M059J (cell line): ENCODE results near the gene FNBP1. TPM values are rescaled to one million over a fixed set of nuclear protein-coding genes. Genes with fewer than 3 reads are reported as not detected.

ENCODE experiments used
- DNase-seq: peaks from one replicate; pipeline ENCODE4 v3.0.0-alpha.2; 2012; ENCODE audit warnings: low read depth
- total RNA-seq: library from RNA; depleted of rRNA; stranded (reverse); fragments of >200 nt; shearing (Covaris generic); gene quantifications from 2 replicates; pipeline ENCODE4 v1.2.3, GENCODE V29; 2014; rRNA removed

FNBP1 gene
- 7.2 and 24.2 TPM in 2 replicates for total RNA-seq

DNA sequence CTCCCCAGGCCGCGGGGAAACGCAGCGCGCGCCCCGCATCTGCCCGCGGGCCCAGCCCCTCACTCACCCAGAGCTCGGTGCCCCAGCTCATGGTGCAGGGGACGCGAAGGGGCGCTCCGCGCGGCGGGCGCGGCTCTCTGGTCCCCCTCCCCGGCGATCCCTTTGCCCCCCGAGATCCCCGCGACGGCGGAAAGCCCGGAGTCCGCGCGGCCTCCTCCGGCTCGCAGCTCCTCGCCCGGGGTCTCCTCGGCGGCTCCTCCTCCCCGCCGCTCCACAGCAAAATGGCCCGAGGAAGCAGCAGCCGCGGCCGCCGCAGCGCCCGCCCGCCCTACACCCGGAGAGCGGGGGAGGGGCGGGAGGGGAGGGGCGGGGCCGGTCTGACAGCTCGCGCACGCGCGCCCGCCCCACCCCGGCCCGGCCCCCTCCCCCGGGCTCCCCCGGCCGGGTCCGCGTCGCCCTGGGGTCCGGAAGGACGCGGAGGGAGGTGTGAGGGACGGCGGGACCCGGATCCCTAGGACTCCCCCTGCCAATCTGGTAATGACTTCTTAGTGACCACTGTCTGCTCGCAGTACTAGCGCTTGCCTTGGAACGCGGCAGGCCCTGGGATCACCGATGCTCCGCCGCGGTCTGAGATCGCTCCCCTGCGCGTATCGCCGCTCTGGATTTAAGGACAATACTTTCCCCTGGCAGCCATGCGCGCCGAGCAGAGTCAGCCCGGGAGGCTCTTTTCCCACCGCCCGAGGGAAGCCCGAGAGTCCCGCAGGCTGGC is at the start of gene FNBP1:
FNBP1 (minus strand) TSS at position 305 of the 769 bp plus-strand sequence; CDS start at position 91, 214 bp downstream.
- DNase-seq = peak; percentile 72

DNA sequence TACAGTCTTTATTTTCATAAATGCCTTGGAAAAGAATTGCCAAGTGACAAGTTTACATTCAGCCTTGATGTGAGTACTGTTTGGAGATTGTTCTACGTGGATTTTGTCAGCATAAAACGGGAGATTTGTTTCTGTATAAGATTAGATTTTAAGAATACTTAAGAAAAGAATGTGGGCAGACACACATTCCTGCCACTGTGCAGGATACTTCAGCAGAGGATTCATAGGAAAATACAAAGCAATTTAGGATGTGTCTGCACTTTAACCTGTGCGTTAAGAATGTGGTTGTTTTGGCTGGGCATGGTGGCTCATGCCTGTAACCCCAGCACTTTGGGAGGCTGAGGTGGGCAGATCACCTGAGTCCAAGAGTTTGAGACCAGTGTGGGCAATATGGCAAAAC is 47.9 kb upstream of the FNBP1 start:
- DNase-seq = no peak

DNA sequence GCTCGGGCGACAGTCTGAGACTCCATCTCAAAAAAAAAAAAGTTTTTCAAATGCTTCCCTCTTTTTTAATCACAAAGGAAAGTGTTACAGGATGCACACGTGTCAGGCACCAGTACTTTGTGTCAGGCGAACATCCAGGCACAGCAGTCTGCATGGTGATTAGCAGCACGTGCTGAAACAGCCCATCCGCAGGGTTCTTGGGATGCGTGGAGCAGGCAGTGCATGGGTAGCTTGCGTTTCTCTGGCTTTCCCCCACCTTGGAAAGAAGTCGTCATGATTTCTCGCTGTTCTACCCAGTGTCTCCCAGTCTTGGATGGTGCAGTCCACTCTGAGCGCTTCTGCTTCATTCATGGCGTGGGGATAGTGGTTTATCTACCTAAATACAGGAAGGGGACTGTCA is 46.2 kb upstream of the FNBP1 start:
- DNase-seq = no peak

DNA sequence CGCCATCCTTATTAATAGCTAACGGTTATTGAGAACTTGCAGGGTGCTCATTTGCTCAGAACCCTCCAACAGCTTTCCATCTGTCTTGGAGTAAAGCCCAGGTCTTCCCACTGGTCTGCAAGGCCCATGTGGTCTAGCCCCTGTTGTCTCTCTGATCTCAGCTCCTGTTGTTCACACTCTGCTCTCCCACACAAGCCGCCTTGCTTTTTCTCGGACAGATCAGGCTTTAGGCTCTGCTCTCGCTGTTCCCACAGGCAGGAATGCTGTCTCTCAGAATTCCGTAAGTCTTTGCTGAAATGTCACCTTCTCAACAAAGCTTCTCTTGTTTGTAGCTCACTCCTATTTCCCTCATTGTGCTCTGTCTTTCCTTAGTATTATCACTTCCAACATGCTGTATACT is 45.1 kb upstream of the FNBP1 start:
- no peak for DNase-seq

DNA sequence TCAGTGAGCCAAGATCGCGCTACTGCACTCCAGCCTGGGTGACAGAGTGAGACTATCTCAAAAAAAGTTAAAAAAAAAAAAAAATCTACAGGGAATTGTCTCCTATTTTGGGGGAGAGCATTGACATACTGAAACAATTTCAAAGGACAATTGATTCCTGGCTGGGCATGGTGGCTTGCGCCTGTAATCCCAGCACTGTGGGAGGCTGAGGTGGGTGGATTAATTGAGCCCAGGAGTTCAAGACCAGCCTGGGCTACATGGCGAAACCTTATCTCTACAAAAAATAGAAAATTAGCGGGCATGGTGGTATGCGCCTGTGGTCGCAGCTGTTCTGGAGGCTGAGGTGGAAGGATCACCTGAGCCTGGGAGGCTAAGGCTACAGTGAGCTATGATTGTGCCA is 41.3 kb upstream of the FNBP1 start:
- DNase-seq = no peak

DNA sequence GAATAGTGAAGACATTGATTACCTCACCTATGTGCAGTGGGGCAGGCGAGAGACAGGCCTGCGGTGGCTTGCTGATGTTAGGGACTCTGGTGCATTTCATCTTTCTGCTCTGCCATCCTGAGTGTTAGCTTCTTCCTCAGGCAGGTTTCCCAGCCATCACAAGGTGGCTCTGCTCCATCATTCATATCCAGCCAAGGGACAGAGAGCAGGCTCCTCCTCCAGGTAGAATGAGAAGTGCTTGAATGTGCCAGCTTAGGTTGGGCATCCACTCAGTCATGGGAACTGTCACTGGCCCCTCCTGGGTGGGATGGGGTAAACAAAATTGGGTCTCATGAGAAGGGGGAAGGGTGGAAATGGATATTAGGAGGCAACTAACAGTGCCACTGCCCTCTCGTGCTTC is 35.6 kb upstream of the FNBP1 start:
- peak; percentile 9 for DNase-seq

DNA sequence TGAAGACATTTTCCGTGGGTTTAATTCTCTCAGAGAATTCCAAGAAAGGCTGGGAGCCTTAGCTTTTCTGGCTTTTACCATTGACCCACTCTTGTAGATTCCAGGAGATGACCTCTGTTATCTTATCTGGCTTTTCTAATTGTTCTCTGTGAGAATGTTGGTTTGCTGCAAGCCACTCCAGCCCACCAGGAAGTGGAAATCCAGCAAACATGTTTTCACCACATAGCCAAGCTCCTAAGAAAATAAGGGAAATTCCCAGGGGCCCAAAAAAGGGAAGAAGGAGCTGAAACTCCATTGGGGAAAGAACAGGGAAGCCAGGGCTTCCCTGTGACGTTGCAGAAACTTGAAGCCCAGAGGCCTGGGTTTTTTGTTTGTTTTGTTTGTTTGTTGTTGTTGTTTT is 30.4 kb upstream of the FNBP1 start:
- no peak for DNase-seq

DNA sequence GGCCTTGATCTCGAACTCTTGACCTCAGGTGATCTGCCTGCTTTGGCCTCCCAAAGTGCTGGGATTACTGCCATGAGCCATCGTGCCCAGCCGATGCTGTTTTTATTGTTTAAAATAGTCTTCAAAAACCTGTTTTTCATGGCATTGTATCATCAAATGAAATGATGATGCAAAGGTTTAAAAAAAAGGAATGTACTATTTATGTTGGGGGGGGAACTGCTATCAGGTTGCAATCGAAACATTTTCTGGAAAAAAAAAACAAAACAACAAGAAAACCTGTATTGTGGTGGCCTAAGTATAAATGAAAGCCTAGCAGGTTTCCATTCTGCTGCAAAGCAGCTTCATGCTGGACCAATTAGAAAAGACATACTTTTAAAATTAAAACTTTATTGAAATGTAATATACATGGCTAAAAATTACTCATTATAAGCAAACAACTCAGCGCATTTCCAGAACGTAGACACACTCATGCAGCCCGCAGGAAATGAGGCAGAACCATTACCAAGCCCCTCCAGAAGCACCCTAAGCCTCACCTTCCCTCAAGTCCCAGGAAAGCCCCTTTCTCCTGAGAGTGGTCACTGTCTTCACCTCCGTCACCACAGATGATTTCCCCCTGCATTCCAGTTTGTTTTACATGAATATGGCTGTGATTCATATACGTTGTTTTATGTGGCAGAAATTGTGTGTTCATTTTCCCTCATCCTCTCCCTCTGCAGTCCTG is 29.7 kb upstream of the FNBP1 start:
- no peak for DNase-seq

DNA sequence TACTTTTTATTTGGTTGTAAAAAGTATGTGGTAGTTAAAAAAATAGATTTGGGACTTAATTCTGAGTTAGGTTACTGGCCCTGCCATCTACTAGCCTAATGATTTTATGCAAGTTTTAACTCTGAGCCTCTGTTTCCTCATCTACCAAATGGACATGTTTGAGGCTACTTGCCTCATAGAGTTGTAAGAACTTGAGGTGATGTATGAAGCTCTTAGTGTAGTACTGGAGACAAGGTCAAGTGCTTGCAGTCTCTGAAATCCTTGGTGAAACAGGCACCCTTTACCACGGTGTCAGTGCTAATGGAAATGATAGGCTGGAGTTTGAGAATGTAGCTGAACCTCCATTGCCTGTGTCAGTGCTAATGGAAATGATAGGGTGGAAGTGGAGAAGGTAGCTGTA is 26.1 kb upstream of the FNBP1 start:
- DNase-seq = no peak

DNA sequence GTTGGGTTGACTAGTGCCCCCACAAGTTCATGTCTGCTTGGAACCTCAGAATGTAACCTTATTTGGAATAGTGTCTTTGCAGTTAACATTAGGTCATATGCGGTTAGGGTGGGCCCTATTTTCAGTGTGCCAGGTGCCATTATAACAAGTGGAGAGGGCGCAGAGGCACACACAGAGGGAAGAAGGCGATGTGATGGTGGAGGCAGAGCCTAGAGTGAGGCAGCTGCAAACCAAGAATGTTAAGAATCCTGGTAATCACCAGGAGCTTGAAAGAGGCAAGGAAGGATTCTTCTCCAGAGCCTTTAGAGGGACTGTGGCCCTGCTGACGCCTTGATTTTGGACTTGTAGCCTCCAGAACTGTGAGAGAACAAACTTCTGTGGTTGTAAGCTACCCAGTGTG is 21.6 kb upstream of the FNBP1 start:
- no peak for DNase-seq

DNA sequence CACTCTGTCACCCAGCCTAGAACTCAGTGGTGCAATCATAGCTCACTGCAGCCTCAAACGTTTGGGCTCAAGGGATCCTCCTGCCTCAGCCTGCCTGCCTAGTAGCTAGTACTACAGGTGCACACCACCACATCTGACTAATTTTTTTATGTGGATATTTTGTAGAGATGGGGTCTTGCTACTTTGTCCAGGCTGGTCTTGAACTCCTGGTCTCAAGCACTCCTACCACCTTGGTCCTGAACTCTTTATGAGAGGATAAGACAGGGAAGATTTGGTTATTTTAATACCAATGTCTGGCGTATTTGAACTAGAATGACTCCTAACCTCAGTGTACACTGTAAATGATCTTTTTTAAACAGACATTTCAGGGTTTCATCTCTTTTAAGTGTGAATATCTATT is 19.8 kb upstream of the FNBP1 start:
- no peak for DNase-seq

DNA sequence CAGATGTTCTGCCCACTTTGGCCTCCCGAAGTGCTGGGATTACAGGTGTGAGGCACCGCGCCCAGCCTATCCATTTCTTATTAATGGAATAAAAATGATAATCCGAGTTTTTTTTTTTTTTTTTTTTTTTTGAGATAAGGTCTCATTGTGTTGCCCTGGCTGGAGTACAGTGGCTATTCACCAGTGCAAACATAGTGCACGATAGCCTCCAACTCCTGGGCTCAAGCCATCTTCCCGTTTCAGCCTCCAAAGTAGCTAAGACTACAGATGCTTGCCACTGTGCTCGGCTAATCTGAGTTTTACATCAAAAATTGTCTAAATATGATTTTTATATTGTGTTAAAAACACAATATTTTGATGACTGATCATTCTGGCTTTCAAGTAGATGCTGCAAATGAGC is 17.3 kb upstream of the FNBP1 start:
- DNase-seq = no peak

DNA sequence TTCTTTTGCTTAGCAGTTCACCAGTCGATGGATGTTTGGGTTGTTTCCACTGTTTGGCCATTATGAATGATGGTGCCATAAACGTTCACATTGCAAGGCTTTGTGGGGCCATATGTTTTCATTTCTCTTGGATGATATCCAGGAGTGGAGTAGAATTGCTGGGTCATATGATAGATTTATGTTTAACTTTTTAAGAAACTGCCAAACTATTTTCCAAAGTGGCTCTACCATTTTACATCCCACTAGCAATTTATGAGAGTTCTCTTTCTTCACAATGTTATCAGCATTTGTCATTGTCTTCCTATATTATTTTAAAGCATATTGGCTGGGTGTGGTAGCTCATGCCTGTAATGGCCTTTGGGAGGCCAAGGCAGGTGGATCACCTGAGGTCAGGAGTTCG is 15.9 kb upstream of the FNBP1 start:
- DNase-seq = no peak

DNA sequence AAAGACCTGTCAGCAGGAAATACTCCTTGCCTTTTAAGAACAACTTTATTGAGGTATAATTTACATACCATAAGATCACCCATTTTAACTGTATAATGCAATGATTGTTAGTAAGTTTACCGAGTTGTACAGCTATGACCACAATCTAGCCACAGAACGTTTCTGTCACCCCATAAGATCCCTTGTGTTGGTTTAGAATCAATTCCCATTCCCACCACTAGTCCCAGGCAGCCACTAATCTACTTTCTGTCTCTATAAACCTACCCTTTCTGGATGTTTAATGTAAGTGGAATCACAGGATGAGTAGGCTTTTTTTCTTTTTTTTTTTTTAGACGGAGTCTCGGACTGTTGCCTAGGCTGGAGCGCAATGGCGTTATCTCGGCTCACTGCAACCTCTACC is 15.2 kb upstream of the FNBP1 start:
- no peak for DNase-seq

DNA sequence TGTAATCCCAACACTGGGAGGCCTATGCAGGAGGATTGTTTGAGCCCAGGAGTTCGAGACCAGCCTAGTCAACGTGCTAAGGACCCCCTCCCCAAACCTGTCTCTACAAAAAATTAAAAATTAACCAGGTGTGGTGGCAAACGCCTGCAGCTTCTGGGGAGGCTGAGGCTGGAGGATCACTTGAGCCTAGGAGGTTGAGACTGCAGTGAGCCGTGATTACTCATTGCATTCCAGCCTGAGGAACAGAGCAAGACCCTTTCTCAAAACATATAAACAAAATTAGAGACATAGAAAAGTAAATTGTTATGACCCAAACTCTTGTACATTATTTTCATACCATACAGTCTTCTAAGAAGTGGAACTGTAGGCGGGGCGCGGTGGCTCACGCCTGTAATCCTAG is 11.8 kb upstream of the FNBP1 start:
- no peak for DNase-seq

DNA sequence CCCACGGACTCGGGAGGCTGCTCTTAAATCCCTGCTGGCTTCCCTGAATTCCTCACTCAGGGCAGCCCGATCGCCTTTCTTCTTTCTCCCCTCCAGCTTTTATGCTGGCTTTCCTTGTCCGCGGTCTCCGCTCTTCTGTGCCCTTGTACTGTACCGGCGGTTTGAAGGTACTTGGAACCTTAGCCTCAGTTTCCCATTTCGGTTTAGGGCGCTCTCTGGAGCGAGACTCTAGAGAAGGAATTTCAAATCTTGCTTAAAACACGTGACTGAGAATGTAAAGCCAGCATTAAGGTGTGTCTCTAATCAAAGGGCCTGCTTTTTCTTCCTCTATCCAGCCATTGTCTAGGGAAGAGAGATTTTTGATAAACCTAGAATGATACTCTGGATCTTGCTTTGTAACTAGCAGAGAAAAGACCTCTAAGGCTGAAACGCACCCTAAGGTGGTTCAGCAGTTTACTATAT is 11.4 kb upstream of the FNBP1 start:
- no peak for DNase-seq

DNA sequence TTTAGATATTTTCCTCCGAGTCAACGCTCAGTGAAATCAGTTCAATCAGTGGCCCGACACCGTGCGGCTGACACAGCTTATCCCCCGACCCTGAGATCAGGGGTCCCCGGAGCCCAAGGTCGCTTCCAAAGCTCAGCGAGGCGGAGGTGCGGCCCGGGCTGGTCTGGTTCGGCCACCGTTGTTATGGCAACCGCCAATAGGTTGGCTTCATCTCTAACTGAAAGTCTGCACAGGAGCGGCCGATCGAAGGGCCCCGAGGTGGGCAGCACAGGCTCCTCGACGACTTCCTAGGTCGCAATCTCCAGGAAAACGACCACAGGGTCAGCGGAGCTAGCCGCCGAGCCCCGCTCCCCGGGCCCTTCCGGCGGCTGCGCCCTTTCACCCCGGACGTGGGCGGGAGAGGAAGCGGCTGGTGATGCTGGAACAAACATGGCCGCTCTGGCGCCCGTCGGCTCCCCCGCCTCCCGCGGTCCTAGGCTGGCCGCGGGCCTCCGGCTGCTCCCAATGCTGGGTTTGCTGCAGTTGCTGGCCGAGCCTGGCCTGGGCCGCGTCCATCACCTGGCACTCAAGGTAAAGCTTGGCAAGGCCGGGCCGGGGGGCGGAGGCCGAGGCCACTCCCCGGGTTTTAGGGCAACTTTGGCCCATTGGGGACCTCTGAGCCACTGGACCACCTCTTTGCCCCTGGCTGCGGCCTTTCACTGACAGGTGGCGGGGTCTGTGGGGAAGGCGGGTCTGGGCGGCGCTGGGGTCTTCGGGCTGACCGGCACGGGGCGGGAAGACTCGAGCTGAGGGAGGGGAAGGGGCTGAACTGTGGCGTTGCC is 10.7 kb upstream of the FNBP1 start, which contains the start of gene GPR107:
GPR107 (plus strand) TSS at position 403 of the 821 bp plus-strand sequence; CDS start at position 430, 27 bp downstream.
- peak; percentile 74 for DNase-seq

DNA sequence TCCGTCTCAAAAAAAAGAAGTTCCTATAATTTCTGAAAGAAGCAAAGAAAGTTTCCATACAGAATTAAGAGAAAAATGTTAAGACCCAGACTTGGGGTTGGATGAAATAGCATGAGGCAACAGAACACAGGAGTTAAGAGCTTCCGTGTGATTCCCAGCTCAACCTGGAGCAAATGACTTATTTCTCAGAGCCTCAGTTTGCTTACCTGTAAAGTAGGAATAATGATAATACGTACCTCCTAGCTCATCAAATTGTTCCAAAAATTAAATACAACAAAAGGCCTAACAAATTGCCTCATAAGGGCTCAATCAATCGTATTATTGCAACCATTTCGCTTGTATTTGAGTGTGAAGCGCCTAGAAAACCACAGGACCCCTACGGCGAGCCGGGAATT is 10.1 kb upstream of the FNBP1 start:
- no peak for DNase-seq

DNA sequence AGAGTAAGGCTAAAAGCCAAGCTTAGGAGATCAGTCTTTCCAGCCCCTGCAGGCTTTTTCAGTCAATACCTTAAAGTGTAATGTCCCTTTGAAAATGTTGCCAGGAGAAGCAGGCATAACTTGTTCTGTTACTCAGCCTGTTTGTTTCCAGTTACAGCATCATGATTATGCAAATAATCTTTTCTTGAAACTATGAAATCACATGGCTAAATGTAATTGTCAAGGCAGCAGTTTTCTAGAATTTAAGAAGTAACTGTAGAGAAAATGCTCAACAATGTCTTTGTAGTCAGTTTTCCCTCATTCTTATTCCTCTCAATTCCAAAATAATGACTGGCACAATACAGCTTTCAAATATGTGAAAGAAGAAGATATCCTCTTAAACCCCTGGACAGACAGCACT is 8.9 kb upstream of the FNBP1 start:
- DNase-seq = no peak

DNA sequence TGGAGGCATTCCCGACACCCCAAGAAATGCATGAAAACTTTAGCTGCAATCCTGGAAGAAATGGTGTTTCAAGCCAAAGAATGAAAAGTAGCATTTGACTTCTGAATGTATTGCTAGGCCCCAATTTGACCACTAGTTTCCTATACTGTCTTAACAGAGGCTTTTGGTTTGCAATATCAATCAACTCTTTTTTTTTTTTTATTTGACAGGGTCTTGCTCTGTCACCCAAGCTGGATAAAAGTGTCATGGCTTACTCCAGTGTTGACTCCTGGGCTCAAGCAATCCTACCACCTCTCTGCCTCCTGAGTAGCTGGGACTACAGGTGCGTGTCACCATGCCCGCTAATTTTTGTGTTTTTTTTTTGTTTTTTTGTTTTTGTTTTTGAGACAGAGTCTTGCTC is 7.5 kb upstream of the FNBP1 start:
- no peak for DNase-seq

DNA sequence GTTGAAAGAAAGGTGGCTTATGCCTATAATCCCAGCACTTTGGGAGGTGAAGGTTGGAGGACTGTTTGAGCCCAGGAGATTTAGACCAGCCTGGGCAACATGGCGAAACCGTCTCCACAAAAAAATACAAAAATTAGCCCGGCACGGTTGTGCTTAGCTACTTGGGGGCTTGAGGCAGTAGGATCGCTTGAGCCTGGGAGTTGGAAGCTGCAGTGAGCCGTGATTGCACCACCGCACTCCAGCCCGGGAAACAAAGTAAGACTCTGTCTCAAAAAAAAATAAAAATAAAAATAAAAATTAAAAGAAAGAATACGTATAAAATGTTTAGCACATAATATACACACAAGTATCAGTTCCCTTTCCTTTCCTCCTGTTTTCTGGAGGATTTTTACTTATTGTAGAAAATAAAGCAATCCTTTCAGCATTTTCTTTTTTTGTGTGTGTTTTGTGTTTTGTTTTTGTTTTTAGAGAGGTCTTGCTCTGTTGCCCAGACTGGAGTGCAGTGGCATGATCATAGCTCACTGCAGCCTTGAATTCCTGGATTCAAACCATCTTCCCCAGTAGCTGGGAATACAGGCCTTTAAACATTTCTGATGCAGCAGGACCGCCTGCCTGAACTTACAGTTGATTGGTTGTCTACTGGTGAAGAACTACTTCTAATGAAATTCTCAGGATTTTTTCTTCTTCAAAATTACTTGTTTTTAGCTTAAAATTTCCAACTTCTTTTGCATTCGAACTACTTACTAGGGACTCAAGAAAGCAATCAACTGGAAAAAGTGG is 6.6 kb upstream of the FNBP1 start:
- DNase-seq = no peak
